Measurements from ENCODE around the gene ZCWPW1. TPM values are rescaled to one million over a fixed set of nuclear protein-coding genes. Genes with fewer than 3 reads are reported as not detected.
"Not testable (repeated sequence)": the region's sequence is repeated elsewhere in the genome, so short reads cannot be mapped to it uniquely, and the experiment has no call there.

The ZCWPW1 gene
- total RNA-seq, 1 experiment from 2014 or later: 4.1 TPM

DNA sequence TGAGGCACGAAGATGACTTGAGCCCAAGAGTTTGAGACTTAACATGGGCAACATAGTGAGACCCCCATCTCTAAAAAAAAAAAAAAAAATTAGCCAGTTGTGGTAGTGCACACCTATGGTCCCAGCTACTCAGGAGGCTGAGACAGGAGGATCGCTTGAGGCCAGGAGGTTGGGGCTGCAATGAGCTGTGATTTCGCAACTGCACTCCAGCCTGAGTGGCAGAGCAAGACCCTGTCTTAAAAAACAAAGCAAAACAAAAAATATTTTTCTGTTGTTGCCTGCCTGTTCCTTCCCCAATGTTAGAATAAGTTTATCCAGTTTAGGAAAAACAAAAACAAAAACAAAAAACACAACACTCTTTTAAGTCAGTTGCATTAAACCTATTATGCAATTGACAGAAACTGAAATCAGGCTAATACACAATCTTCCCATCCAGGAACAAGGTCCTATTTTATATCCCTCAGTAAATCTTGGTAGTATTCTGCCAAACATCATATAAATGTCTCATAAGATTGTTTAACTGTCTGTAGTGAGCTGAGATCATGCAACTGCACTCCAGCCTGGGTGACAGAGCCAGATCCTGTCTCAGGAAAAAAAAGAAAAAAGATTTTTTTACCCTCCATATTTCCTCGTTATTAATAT, 50.3 kb downstream of the ZCWPW1 start:
- no peak for DNase-seq
- BruUV-seq (replicated peaks): no TSS peak
- Mint-ChIP-seq H3K36me3 (ENCODE audit: insufficient read depth, unreplicated experiment) (no peaks in the 10 kb centered on the region), H3K4me1 (ENCODE audit: low read depth, unreplicated experiment) (no peaks in the 10 kb centered on the region), H3K4me3 (ENCODE audit: low read depth, unreplicated experiment) (no peak overlapping the region), H3K27ac (ENCODE audit: unreplicated experiment) (no peak overlapping the region), H3K27me3 (ENCODE audit: unreplicated experiment) (peaks cover 8% of the 10 kb centered on the region), H3K9me3 (ENCODE audit: low read depth, unreplicated experiment) (no peaks in the 10 kb centered on the region)
- TF ChIP-seq, protein P1, sequence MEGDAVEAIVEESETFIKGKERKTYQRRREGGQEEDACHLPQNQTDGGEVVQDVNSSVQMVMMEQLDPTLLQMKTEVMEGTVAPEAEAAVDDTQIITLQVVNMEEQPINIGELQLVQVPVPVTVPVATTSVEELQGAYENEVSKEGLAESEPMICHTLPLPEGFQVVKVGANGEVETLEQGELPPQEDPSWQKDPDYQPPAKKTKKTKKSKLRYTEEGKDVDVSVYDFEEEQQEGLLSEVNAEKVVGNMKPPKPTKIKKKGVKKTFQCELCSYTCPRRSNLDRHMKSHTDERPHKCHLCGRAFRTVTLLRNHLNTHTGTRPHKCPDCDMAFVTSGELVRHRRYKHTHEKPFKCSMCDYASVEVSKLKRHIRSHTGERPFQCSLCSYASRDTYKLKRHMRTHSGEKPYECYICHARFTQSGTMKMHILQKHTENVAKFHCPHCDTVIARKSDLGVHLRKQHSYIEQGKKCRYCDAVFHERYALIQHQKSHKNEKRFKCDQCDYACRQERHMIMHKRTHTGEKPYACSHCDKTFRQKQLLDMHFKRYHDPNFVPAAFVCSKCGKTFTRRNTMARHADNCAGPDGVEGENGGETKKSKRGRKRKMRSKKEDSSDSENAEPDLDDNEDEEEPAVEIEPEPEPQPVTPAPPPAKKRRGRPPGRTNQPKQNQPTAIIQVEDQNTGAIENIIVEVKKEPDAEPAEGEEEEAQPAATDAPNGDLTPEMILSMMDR (IDR thresholded peaks at IDR 0.05; ENCODE audit: unreplicated experiment): no peak
- intact Hi-C loops (cut with micrococcal nuclease; ENCODE audit: unreplicated experiment): no loop called here
- CTCF ChIA-PET: no interaction called here

DNA sequence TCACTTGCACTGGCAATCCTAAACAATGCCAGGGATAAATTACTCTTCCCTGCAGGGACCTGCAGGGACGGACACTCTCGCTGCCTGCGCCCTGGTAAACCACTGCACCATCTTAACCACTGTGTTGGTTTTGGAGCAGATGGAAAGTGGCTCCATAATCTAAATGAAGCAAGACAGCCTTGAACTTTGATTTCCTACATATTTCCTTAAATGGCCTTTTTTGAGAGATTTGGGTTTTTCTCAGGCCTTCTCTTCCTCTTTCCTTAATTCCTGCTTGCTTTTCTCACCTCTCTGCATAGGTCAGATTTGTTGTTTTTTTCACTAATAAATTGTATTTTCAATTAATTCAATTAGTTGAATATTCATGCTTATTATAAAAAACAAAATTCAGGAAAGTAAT, 52.4 kb downstream of the ZCWPW1 start:
- H3K27me3 Mint-ChIP-seq (ENCODE audit: unreplicated experiment): no peaks in the 10 kb centered on the region
- TF ChIP-seq, protein P1 (IDR thresholded peaks at IDR 0.05; ENCODE audit: unreplicated experiment): no peak
- CTCF ChIA-PET: interaction anchor here (0.7 kb wide), 1 partner anchor 233 kb away, joined by 4 read pairs; no protein-coding TSS in a partner anchor
- no peak overlapping the region for H3K27ac Mint-ChIP-seq (ENCODE audit: unreplicated experiment)
- H3K36me3 Mint-ChIP-seq (ENCODE audit: insufficient read depth, unreplicated experiment): peaks cover 4% of the 10 kb centered on the region
- no peaks in the 10 kb centered on the region for H3K9me3 Mint-ChIP-seq (ENCODE audit: low read depth, unreplicated experiment)
- no TSS peak for BruUV-seq (replicated peaks)
- H3K4me1 Mint-ChIP-seq (ENCODE audit: low read depth, unreplicated experiment): no peaks in the 10 kb centered on the region
- no peak for DNase-seq
- intact Hi-C loops (cut with micrococcal nuclease; ENCODE audit: unreplicated experiment): no loop called here
- no peak overlapping the region for H3K4me3 Mint-ChIP-seq (ENCODE audit: low read depth, unreplicated experiment)

DNA sequence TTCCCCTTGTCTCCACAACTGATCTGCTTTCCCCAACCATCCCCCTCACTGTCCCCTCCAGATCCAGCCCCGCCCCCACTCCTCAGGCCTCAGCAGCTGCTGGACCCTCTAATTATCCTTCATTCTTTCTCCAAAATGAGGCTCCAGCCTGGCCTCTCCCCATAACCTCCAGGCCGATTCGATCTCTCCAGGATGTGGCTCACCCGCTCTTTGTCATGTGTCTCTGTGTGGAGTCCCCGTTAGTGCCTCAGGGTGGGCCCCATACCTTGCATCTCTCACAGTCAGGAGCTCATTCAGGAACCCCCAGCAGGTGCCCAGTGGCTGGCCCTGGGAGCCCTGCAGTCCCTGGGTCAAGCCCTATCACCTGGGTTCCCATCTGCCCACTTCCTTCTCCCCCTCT, 53.9 kb downstream of the ZCWPW1 start:
- intact Hi-C loops (cut with micrococcal nuclease; ENCODE audit: unreplicated experiment): no loop called here
- H3K27ac Mint-ChIP-seq (ENCODE audit: unreplicated experiment): peak overlapping the region; percentile 12
- no peaks in the 10 kb centered on the region for H3K4me1 Mint-ChIP-seq (ENCODE audit: low read depth, unreplicated experiment)
- peaks cover 9% of the 10 kb centered on the region for H3K36me3 Mint-ChIP-seq (ENCODE audit: insufficient read depth, unreplicated experiment)
- no peaks in the 10 kb centered on the region for H3K9me3 Mint-ChIP-seq (ENCODE audit: low read depth, unreplicated experiment)
- CTCF ChIA-PET: no interaction called here
- H3K27me3 Mint-ChIP-seq (ENCODE audit: unreplicated experiment): no peaks in the 10 kb centered on the region
- H3K4me3 Mint-ChIP-seq (ENCODE audit: low read depth, unreplicated experiment): no peak overlapping the region
- DNase-seq: no peak
- BruUV-seq (replicated peaks): no TSS peak
- TF ChIP-seq, protein P1 (IDR thresholded peaks at IDR 0.05; ENCODE audit: unreplicated experiment): no peak

DNA sequence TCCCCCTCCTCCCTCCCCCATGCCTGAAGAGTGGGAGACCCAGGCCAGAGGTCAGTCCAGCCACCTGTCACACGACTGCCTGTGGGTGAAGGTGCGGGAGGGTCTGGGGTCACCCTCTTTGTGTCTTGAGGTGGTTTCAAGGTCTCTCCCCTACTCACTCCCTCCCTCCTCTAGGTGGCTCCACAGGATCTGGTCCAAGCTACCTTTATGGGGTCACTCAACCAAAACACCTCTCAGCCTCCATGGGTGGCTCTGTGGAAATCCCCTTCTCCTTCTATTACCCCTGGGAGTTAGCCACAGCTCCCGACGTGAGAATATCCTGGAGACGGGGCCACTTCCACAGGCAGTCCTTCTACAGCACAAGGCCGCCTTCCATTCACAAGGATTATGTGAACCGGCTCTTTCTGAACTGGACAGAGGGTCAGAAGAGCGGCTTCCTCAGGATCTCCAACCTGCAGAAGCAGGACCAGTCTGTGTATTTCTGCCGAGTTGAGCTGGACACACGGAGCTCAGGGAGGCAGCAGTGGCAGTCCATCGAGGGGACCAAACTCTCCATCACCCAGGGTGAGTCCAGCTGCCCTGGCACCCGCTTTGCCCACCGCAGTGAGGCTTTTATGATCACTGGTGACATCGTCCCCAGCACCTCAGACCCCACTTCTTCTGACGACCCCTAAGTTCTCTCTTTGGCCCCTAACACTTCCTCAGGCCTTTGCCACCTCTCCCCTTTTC, 54.5 kb downstream of the ZCWPW1 start:
- DNase-seq; intact Hi-C loops (cut with micrococcal nuclease; ENCODE audit: unreplicated experiment); H3K4me1 Mint-ChIP-seq (ENCODE audit: low read depth, unreplicated experiment); H3K4me3 Mint-ChIP-seq (ENCODE audit: low read depth, unreplicated experiment); CTCF ChIA-PET; BruUV-seq (replicated peaks); H3K27me3 Mint-ChIP-seq (ENCODE audit: unreplicated experiment); H3K36me3 Mint-ChIP-seq (ENCODE audit: insufficient read depth, unreplicated experiment); H3K27ac Mint-ChIP-seq (ENCODE audit: unreplicated experiment); H3K9me3 Mint-ChIP-seq (ENCODE audit: low read depth, unreplicated experiment): not testable (repeated sequence)
